Gastroesophageal sphincter (tissue), 3 donors: Measurements from ENCODE around the gene PSMB2.

Experiments used
- EP300 ChIP-seq: sonication (generic); formaldehyde crosslinking; IDR thresholded peaks from one replicate; pipeline ENCODE4 v1.6.1; 2017; ENCODE audit warnings: antibody characterized with exemption, mild to moderate bottlenecking
- POLR2A ChIP-seq, 2 donors: fragments of 450-650 bp; IDR thresholded peaks; one replicate each; pipeline ENCODE4 v1.6.1; 2017; ENCODE audit warnings: antibody characterized with exemption in 2 of 2, mild to moderate bottlenecking in 2 of 2, moderate library complexity in 1 of 2
- POLR2AphosphoS5 ChIP-seq: sonication (generic); formaldehyde crosslinking; IDR thresholded peaks from one replicate; pipeline ENCODE4 v1.6.1; 2017; ENCODE audit warnings: antibody characterized with exemption
- TF ChIP-seq, protein P1 (sequence below), 4 experiments: fragments of 200-600 bp in 2 of 4; fragments of 450-650 bp in 2 of 4; sonication (generic) in 1 of 4; IDR thresholded peaks; one replicate each; pipeline ENCODE4 v1.5.1; 2017 to 2019; ENCODE audit warnings: antibody characterized with exemption in 4 of 4, mild to moderate bottlenecking in 2 of 4, moderate library complexity in 2 of 4

DNA sequence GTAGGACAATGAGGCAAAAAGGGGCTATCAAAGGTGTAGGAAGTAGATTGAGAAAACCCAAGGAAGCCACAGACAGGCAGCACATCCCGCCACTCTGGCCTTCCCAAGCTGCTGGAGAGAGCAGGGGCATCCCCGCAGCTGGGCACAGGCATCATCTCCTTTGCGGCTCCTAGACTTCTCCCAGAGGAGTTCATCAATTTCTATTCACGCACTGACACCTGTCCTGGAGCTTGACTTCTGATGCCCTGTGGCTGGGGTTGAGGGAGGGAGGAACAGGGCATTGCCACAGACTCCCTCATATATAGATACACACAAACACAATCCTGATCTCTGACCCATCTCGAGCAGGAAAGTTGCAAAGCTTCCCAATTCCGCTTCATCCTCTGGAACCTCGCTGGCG, 70.1 kb downstream of the PSMB2 start:
- TF ChIP-seq POLR2A (IDR thresholded peaks at IDR 0.05) (no peak), EP300 (no peak), POLR2AphosphoS5 (no peak)
- TF ChIP-seq, protein P1, sequence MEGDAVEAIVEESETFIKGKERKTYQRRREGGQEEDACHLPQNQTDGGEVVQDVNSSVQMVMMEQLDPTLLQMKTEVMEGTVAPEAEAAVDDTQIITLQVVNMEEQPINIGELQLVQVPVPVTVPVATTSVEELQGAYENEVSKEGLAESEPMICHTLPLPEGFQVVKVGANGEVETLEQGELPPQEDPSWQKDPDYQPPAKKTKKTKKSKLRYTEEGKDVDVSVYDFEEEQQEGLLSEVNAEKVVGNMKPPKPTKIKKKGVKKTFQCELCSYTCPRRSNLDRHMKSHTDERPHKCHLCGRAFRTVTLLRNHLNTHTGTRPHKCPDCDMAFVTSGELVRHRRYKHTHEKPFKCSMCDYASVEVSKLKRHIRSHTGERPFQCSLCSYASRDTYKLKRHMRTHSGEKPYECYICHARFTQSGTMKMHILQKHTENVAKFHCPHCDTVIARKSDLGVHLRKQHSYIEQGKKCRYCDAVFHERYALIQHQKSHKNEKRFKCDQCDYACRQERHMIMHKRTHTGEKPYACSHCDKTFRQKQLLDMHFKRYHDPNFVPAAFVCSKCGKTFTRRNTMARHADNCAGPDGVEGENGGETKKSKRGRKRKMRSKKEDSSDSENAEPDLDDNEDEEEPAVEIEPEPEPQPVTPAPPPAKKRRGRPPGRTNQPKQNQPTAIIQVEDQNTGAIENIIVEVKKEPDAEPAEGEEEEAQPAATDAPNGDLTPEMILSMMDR (IDR thresholded peaks at IDR 0.05): no peak
